Activated naive CD4-positive, alpha-beta T cell treated with anti-CD3 and anti-CD28 coated beads, Interleukin-2, amount 10 ng/mL, durations not matched to agents 7 days and 5 days (primary cell): Measurements from ENCODE around the gene NHERF2.

Source experiments
- CTCF ChIA-PET: fragments of 350-600 bp; sonication (Branson Sonifier 250); formaldehyde crosslinking; loops from one replicate; lab custom pipeline; 2021; ENCODE audit warnings: antibody characterized with exemption; lab: Charles Lee
- DNase-seq: peaks from one replicate; pipeline ENCODE4 v3.0.0-alpha.2; 2020
- H3K27ac Mint-ChIP-seq: one replicate; pipeline ENCODE4 v1.8.0; 2021; ENCODE audit warnings: mild to moderate bottlenecking, moderate library complexity, mixed read lengths
- H3K27me3 Mint-ChIP-seq: one replicate; pipeline ENCODE4 v1.8.0; 2021; ENCODE audit warnings: mild to moderate bottlenecking, mixed read lengths
- H3K36me3 Mint-ChIP-seq: one replicate; pipeline ENCODE4 v1.8.0; 2021; ENCODE audit warnings: mixed read lengths
- H3K4me1 Mint-ChIP-seq: one replicate; pipeline ENCODE4 v1.8.0; 2021; ENCODE audit warnings: mixed read lengths
- H3K4me3 Mint-ChIP-seq: one replicate; pipeline ENCODE4 v1.8.0; 2021; ENCODE audit warnings: mild to moderate bottlenecking, moderate library complexity, mixed read lengths
- H3K9me3 Mint-ChIP-seq: one replicate; pipeline ENCODE4 v1.8.0; 2021; ENCODE audit warnings: mixed read lengths

The NHERF2 gene

DNA sequence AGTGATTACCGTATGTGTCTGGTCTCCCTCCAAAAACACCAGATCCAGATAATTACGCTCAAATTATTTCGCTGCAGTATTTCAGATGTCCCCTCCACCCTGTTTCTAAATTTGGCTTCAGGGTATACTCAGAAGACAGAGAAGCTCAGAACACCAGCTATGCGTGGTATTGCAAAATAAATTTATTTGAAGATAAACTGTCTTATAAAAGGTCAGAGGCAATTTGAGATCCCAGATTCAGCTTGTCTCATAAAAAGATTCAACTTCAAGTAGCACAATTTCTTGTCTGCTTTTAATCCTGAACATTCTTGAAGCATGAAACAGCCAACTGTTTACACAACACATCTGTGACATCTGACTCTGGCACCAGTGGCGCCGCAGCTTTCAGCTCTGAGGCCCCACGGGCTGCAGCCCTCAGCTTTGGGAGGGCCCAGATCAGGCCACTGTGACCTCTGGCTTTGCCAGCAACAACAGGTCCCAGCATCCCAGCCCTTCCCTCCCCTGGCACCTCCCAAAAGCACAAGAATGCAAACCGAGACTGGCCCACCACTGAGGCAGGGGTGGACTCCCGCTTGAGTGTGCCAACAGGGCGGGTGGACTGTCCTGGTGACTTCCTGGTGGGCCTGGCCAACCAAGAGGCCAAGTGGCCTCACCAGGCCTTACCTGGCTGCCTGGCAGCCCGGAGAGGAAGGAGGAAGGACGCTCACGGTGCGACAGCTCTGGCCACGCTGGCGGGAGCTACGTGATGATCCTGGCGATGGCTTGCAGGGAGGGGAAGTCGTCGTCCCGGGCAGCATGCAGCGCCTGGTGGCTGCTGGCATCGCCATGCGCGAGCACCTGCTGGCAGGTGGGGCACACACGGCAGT lies 29.0 kb upstream of the NHERF2 start:
- peaks cover 19% of the 10 kb centered on the region for H3K36me3 Mint-ChIP-seq
- H3K4me3 Mint-ChIP-seq: no peak overlapping the region
- H3K27me3 Mint-ChIP-seq: peaks cover 9% of the 10 kb centered on the region
- peaks cover 5% of the 10 kb centered on the region for H3K4me1 Mint-ChIP-seq
- CTCF ChIA-PET: interaction anchor here (1.3 kb wide), 1 partner anchor 143 kb away, joined by 3 read pairs; no protein-coding TSS in a partner anchor
- H3K9me3 Mint-ChIP-seq: no peaks in the 10 kb centered on the region
- no peak overlapping the region for H3K27ac Mint-ChIP-seq
- no peak for DNase-seq

- Mint-ChIP-seq H3K9me3 (no peaks in the 10 kb centered on the region), H3K27ac (no peak overlapping the region), H3K36me3 (peaks cover 20% of the 10 kb centered on the region), H3K4me1 (peaks cover 5% of the 10 kb centered on the region), H3K4me3 (no peak overlapping the region), H3K27me3 (peaks cover 5% of the 10 kb centered on the region)
- DNase-seq: no peak
- CTCF ChIA-PET: no interaction called here
Observed at GRCh38 chr16:1998360-1998835, 28.3 kb upstream of the NHERF2 start.

GRCh38 chr16:1998852-1999801 lies 27.6 kb upstream of the NHERF2 start:
- H3K36me3 Mint-ChIP-seq: peaks cover 20% of the 10 kb centered on the region
- CTCF ChIA-PET: no interaction called here
- DNase-seq: no peak
- H3K9me3 Mint-ChIP-seq: no peaks in the 10 kb centered on the region
- no peaks in the 10 kb centered on the region for H3K27me3 Mint-ChIP-seq
- no peak overlapping the region for H3K27ac Mint-ChIP-seq
- H3K4me3 Mint-ChIP-seq: no peak overlapping the region
- peaks cover 6% of the 10 kb centered on the region for H3K4me1 Mint-ChIP-seq

GRCh38 chr16:1999866-2000514 lies 26.7 kb upstream of the NHERF2 start:
- CTCF ChIA-PET: no interaction called here
- no peak for DNase-seq
- H3K9me3 Mint-ChIP-seq: no peaks in the 10 kb centered on the region
- H3K27ac Mint-ChIP-seq: no peak overlapping the region
- H3K4me3 Mint-ChIP-seq: no peak overlapping the region
- peaks cover 20% of the 10 kb centered on the region for H3K36me3 Mint-ChIP-seq
- no peaks in the 10 kb centered on the region for H3K27me3 Mint-ChIP-seq
- peaks cover 12% of the 10 kb centered on the region for H3K4me1 Mint-ChIP-seq

DNA sequence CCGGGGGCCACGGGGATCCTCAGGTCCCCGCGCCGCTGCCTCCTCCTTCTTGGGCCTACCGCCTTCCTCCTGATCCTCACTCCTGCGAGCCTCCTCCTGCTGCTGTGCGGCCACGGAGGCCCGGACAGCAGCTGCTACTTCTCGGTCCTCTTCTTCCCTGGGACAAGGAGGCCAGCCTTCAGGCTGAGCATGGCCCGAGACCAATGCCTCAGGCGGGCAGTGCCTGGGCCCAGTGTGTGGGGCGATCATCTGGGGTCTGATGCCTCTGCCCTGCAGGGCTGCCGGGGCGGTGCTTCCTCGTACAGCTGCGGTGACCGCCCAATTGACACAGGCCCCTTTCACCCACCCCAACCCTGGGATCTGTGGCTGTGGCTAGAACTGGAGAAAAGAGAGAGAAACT lies 25.7 kb upstream of the NHERF2 start:
- no peaks in the 10 kb centered on the region for H3K9me3 Mint-ChIP-seq

DNA sequence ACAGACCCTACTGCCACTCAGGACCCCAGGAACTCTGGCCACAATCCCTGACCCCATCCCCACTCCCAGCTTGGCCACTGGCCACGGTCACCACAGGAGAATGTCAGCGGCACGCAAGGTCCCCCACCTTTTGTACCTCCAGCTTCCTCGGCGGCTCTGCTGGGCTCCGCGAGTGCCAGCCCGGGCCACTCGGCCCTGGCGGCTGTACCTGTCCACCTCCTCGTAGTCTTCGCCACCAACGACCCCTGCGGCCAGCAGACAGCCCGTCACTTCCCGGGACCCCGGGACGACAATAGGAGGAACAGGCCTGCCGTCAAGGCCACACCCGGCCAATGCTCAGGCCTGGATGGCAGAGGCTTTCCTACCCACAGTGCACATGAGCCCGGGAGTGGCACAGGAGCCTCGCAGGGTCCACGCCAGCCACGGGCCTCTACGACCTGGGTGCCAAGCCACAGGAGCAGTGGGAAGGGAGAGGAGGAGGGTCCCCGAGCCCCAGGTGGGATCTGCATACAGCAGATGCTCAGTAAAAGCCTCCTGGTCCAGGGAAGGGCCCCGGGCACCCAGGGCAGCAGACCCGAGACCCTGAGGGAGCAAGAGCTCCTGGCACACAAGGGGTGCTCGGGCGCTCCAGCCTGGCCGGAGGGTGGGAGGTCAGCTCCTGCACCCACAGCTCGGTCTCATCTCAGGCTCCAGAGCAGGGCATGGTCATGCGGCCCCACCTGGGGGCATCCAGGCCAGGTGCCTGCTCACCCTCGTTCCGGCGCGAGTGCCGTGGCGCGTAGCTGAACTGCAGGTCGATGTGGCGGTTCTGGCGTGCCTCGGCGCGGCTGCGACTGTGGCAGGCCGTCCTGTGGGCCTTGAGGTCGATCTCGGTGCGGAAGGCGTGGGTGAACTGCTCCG lies 25.0 kb upstream of the NHERF2 start:
- CTCF ChIA-PET: no interaction called here
- peaks cover 23% of the 10 kb centered on the region for H3K36me3 Mint-ChIP-seq
- DNase-seq: no peak
- H3K4me1 Mint-ChIP-seq: peaks cover 23% of the 10 kb centered on the region
- H3K27ac Mint-ChIP-seq: no peak overlapping the region
- no peaks in the 10 kb centered on the region for H3K9me3 Mint-ChIP-seq
- no peaks in the 10 kb centered on the region for H3K27me3 Mint-ChIP-seq
- no peak overlapping the region for H3K4me3 Mint-ChIP-seq

More for the DNA sequence above, 25.7 kb upstream of the NHERF2 start:
- peaks cover 21% of the 10 kb centered on the region for H3K36me3 Mint-ChIP-seq
- H3K27ac Mint-ChIP-seq: no peak overlapping the region
- DNase-seq: no peak
- no peak overlapping the region for H3K4me3 Mint-ChIP-seq
- CTCF ChIA-PET: no interaction called here
- H3K4me1 Mint-ChIP-seq: peaks cover 19% of the 10 kb centered on the region
- no peaks in the 10 kb centered on the region for H3K27me3 Mint-ChIP-seq

DNA sequence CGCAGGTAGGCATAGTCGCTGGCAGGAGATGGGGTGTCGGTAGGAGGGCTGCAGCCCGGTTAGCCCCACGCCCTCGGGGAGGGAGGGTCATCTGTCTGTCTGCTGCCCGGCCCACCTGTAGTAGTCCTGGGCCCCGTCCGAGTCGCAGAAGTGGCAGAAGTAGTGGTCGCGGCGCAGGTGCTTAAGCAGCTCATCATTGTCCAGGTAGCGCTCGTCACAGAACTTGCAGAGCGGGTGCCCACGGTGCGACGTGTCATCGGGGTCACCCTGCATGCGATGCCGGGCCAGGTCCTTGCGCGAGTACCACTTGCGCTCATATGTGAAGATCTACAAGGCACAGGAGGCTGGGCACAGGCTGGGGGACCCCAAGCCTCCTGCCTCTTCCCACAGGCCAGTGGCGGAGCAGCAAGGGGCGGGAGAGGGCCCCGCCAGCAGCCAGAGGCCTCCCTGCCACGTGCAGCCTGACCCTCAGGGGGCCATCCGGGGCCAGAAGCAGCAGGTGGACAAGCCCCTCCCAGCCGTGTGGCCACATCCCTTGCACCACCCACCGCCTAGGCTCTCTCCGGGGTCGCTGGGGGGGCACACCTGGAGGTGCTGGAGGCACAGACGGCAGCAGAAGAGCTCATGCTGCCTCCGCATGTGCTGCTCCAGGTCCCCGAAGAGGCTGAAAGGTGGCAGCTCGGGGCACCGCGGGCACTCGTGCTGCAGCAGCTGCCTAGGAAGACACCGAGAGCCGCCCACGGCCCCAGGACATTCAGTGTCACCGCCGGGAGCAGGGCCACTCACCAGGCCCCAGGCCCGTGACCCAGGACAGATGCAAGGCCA lies 24.1 kb upstream of the NHERF2 start:
- Mint-ChIP-seq H3K4me3 (no peak overlapping the region), H3K27ac (no peak overlapping the region), H3K4me1 (peaks cover 30% of the 10 kb centered on the region), H3K9me3 (no peaks in the 10 kb centered on the region), H3K36me3 (peaks cover 20% of the 10 kb centered on the region), H3K27me3 (no peaks in the 10 kb centered on the region)
- no peak for DNase-seq
- CTCF ChIA-PET: interaction anchor here (0.6 to 2.3 kb wide), 7 partner anchors 9 to 250 kb away, joined by 3 to 18 read pairs (median 8); partner anchors contain the start of gene ECI1

DNA sequence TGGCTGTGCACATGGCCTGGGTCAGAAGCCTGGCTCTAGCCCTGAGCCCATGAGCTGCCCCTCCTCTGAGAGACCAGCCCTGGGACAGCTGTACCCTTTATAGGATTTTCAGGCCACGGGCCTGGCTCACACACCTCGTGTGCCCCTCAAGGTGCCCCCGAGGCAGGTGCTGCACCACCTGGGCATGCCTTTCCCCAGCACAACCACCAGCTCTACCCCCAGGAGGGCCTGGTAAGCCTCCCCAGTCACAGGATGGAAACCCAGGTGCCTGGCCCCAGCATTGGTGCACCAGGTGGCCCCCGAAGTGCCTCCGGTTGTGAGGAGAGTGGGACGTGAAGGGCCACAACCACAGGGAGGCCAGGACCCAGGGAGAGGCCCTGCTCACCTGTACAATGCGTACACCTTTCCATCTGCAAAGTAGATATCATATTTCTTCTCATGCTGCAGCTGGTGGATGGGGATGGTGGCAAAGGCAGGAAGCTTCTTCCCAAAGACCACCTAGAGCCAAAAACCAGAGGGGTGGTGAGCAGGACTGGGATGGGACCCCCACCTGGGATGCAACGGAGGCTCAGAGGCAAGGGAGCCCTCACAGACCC lies 23.4 kb upstream of the NHERF2 start:
- H3K4me1 Mint-ChIP-seq: peaks cover 37% of the 10 kb centered on the region
- DNase-seq: no peak
- peaks cover 19% of the 10 kb centered on the region for H3K36me3 Mint-ChIP-seq
- H3K4me3 Mint-ChIP-seq: no peak overlapping the region
- no peaks in the 10 kb centered on the region for H3K9me3 Mint-ChIP-seq
- H3K27me3 Mint-ChIP-seq: no peaks in the 10 kb centered on the region
- CTCF ChIA-PET: interaction anchor here (0.6 to 2.3 kb wide), 16 partner anchors 10 to 249 kb away, joined by 3 to 18 read pairs (median 5); partner anchors contain the start of genes ECI1, GFER, NPW and RPS2
- H3K27ac Mint-ChIP-seq: no peak overlapping the region

GRCh38 chr16:2003827-2004641 lies 22.7 kb upstream of the NHERF2 start:
- no peak overlapping the region for H3K27ac Mint-ChIP-seq
- no peak overlapping the region for H3K4me3 Mint-ChIP-seq

DNA sequence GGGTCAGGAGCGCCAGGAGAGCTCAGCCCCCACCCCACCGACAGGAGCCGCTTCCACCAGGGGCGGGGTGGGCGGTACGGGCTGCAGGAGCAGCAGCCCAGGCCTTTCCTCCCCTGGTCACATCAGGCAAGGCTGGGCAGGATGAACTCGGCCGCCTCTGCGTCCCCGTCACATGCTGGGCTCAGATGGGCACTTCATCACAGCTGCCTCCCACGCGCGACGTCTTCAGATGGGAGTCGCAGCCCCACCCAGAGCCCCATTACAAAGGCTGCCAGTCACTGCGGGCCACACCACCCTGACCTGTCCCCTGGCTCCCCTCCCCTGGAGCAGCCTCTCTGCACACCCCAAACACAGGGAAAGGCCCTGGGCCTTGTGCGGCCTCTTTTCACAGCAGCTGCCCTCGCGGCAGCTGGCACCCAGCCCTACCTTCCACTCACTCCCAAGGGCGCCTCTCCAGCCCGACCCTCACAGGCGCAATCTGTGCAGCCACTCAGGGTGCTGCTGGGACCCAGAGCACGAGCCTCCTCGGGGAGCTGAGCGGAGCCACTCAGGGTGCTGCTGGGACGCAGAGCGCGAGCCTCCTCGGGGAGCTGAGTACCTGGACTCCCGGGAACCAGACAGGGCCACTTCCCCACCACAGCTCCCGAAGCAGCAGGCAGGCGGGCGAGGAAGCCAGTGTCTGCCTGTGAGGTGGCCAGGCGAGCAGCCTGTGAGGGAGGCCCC lies 21.7 kb upstream of the NHERF2 start:
- H3K4me1 Mint-ChIP-seq: peaks cover 45% of the 10 kb centered on the region
- peak overlapping the region; percentile 55 for H3K27ac Mint-ChIP-seq
- peaks cover 23% of the 10 kb centered on the region for H3K36me3 Mint-ChIP-seq
- no peaks in the 10 kb centered on the region for H3K27me3 Mint-ChIP-seq
- no peaks in the 10 kb centered on the region for H3K9me3 Mint-ChIP-seq
- no peak for DNase-seq
- CTCF ChIA-PET: interaction anchor here (0.7 to 2.3 kb wide), 12 partner anchors 8 to 246 kb away, joined by 3 to 18 read pairs (median 4); partner anchors contain the start of genes ECI1, GFER, RAB26 and RPS2
- no peak overlapping the region for H3K4me3 Mint-ChIP-seq

More at GRCh38 chr16:2003827-2004641, 22.7 kb upstream of the NHERF2 start:
- DNase-seq: peak; percentile 93
- Mint-ChIP-seq H3K27me3 (no peaks in the 10 kb centered on the region), H3K9me3 (no peaks in the 10 kb centered on the region), H3K4me1 (peaks cover 43% of the 10 kb centered on the region), H3K36me3 (peaks cover 23% of the 10 kb centered on the region)
- CTCF ChIA-PET: interaction anchor here (0.7 to 2.3 kb wide), 22 partner anchors 8 to 248 kb away, joined by 3 to 18 read pairs (median 5); partner anchors contain the start of genes ECI1, GFER, NPW and RAB26

DNA sequence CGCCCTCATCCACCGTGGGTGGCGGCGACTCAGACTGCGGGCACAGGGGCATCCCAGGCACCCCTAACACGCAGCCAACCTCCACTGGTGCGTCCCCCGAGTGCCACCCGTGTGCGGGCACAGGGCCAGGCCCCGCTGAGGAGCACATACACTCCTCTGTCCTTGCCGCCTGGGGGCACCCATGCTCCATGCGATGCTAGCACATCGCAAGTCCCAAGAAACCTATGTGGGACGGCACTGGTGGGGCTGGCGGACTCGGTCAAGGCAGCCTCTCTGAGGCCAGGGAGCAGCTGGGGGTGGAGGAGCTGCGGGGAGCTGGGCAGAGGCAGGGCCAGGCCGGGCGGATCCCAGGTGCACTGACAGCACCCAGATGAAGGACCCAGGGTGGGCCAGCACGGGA lies 21.1 kb upstream of the NHERF2 start:
- Mint-ChIP-seq H3K4me1 (peaks cover 51% of the 10 kb centered on the region), H3K27ac (no peak overlapping the region), H3K4me3 (no peak overlapping the region)

More for the DNA sequence above, 21.1 kb upstream of the NHERF2 start:
- H3K27me3 Mint-ChIP-seq: no peaks in the 10 kb centered on the region
- no peak for DNase-seq
- CTCF ChIA-PET: interaction anchor here (0.7 to 1.8 kb wide), 2 partner anchors 142 to 245 kb away, joined by 3 to 10 read pairs; partner anchors contain the start of genes ECI1 and RAB26
- H3K36me3 Mint-ChIP-seq: peaks cover 23% of the 10 kb centered on the region
- H3K9me3 Mint-ChIP-seq: no peaks in the 10 kb centered on the region
